PC-3 (cell line): ENCODE measurements around the gene STAT6.

ENCODE experiments used
- CTCF ChIP-seq: fragments of 300-600 bp; sonication (generic); conservative IDR thresholded peaks from 2 replicates; pipeline ENCODE4 v1.5.1; 2017; ENCODE audit warnings: antibody characterized with exemption, low read depth, mild to moderate bottlenecking, low read length
- EZH2 ChIP-seq: fragments of 300-600 bp; sonication (generic); IDR thresholded peaks from one replicate; pipeline ENCODE4 v1.6.1; 2017; ENCODE audit warnings: antibody characterized with exemption, mild to moderate bottlenecking, low read length; ENCODE audit not compliant: unreplicated experiment
- EZH2phosphoT487 ChIP-seq: fragments of 300-600 bp; sonication (generic); IDR thresholded peaks from 2 replicates; pipeline ENCODE4 v1.6.1; 2018; ENCODE audit warnings: mild to moderate bottlenecking, antibody characterized with exemption, low read length, borderline replicate concordance

GRCh38 chr12:57157588-57158173, 46.5 kb upstream of the STAT6 start:
- TF ChIP-seq EZH2 (no peak), CTCF (no peak), EZH2phosphoT487 (no peak)
